SK-N-MC (cell line): ENCODE data around the gene CALR3.
"Not testable (repeated sequence)": the region's sequence is repeated elsewhere in the genome, so short reads cannot be mapped to it uniquely, and the experiment has no call there.

ENCODE experiments used
- DNase-seq: peaks from one replicate; pipeline ENCODE4 v3.0.0-alpha.2; 2011; ENCODE audit warnings: low read depth, low spot score
- H3K27ac ChIP-seq: fragments of 200-600 bp; sonication (generic); 2 replicates; pipeline ENCODE4 v1.5.1; 2016; ENCODE audit warnings: mixed run types
- H3K36me3 ChIP-seq: fragments of 200-600 bp; sonication (generic); 2 replicates; pipeline ENCODE4 v1.6.1; 2017; ENCODE audit warnings: antibody characterized with exemption, low read length, mixed read lengths; ENCODE audit not compliant: insufficient read depth
- H3K4me3 ChIP-seq: fragments of 200-600 bp; sonication (generic); 2 replicates; pipeline ENCODE4 v1.5.1; 2016
- H3K9ac ChIP-seq: fragments of 200-600 bp; sonication (generic); 2 replicates; pipeline ENCODE4 v1.8.0; 2017; ENCODE audit warnings: mixed run types, mixed read lengths; ENCODE audit not compliant: insufficient read length
- H3K9me3 ChIP-seq: fragments of 200-600 bp; sonication (generic); 2 replicates; pipeline ENCODE4 v1.6.1; 2017; ENCODE audit warnings: low read depth, mild to moderate bottlenecking, antibody characterized with exemption, low read length, moderate library complexity, mixed read lengths
- EZH2 ChIP-seq: fragments of 200-600 bp; sonication (generic); IDR thresholded peaks from one replicate; pipeline ENCODE4 v1.6.1; 2017; ENCODE audit warnings: antibody characterized with exemption
- FOXP2 ChIP-seq: optimal IDR thresholded peaks from 2 replicates; pipeline ENCODE3; 2011; ENCODE audit warnings: mild to moderate bottlenecking, moderate library complexity; ENCODE audit not compliant: insufficient read depth; ENCODE audit errors: extremely low read length, control extremely low read depth
- POLR2AphosphoS5 ChIP-seq: IDR thresholded peaks from 2 replicates; pipeline ENCODE4 v1.6.1; 2012; ENCODE audit warnings: mild to moderate bottlenecking, low read depth, low read length, borderline replicate concordance

CALR3 gene

GRCh38 chr19:16482745-16483144, 13.2 kb downstream of the CALR3 start:
- Histone ChIP-seq H3K9me3 (no peaks in the 10 kb centered on the region), H3K4me3 (no peak overlapping the region), H3K9ac (no peak overlapping the region), H3K27ac (no peak overlapping the region), H3K36me3 (no peaks in the 10 kb centered on the region)
- TF ChIP-seq POLR2AphosphoS5 (no peak), FOXP2 (no peak), EZH2 (no peak)
- no peak for DNase-seq

- Histone ChIP-seq H3K9ac (no peak overlapping the region), H3K4me3 (no peak overlapping the region), H3K27ac (no peak overlapping the region), H3K36me3 (no peaks in the 10 kb centered on the region), H3K9me3 (no peaks in the 10 kb centered on the region)
- TF ChIP-seq POLR2AphosphoS5 (no peak), EZH2 (no peak), FOXP2 (no peak)
- no peak for DNase-seq
Observed at GRCh38 chr19:16477311-16477710, 18.7 kb downstream of the CALR3 start.

GRCh38 chr19:16476401-16476800, 19.6 kb downstream of the CALR3 start:
- Histone ChIP-seq H3K9me3 (no peaks in the 10 kb centered on the region), H3K9ac (no peak overlapping the region), H3K27ac (no peak overlapping the region), H3K36me3 (no peaks in the 10 kb centered on the region), H3K4me3 (no peak overlapping the region)
- TF ChIP-seq POLR2AphosphoS5 = no peak
- no peak for TF ChIP-seq FOXP2
- no peak for TF ChIP-seq EZH2
- DNase-seq = no peak

- no peak for DNase-seq
- Histone ChIP-seq H3K4me3 (no peak overlapping the region), H3K9me3 (no peaks in the 10 kb centered on the region), H3K9ac (no peak overlapping the region), H3K27ac (no peak overlapping the region), H3K36me3 (no peaks in the 10 kb centered on the region)
- TF ChIP-seq FOXP2 (no peak), POLR2AphosphoS5 (no peak), EZH2 (no peak)
Observed at GRCh38 chr19:16473875-16474392, 22.0 kb downstream of the CALR3 start.

GRCh38 chr19:16472992-16473391, 23.0 kb downstream of the CALR3 start:
- no peak overlapping the region for H3K27ac ChIP-seq
- TF ChIP-seq FOXP2 = no peak
- no peak for TF ChIP-seq EZH2
- TF ChIP-seq POLR2AphosphoS5 = no peak
- no peak overlapping the region for H3K9ac ChIP-seq
- no peaks in the 10 kb centered on the region for H3K9me3 ChIP-seq
- no peak for DNase-seq
- H3K36me3 ChIP-seq = no peaks in the 10 kb centered on the region
- no peak overlapping the region for H3K4me3 ChIP-seq

- H3K9ac ChIP-seq, H3K9me3 ChIP-seq, H3K27ac ChIP-seq, H3K36me3 ChIP-seq, DNase-seq: not testable (repeated sequence)
- peak overlapping the region; percentile 95 for H3K4me3 ChIP-seq
Observed at GRCh38 chr19:16472559-16472899, 23.4 kb downstream of the CALR3 start.

- Histone ChIP-seq H3K9ac (peak overlapping the region; percentile 85), H3K4me3 (peak overlapping the region; percentile 95), H3K36me3 (no peaks in the 10 kb centered on the region), H3K9me3 (no peaks in the 10 kb centered on the region), H3K27ac (0 out of 2 replicates have a peak overlapping the region, but pooled peaks have one; percentile 3)
- no peak for TF ChIP-seq POLR2AphosphoS5
- TF ChIP-seq FOXP2 = no peak
- DNase-seq = no peak
Observed at GRCh38 chr19:16470911-16471811, 24.8 kb downstream of the CALR3 start.

GRCh38 chr19:16470541-16470910, 25.4 kb downstream of the CALR3 start:
- peak overlapping the region; percentile 95 for H3K4me3 ChIP-seq
- H3K36me3 ChIP-seq = no peaks in the 10 kb centered on the region; the same call in 1 of the 2 replicates
- H3K9ac ChIP-seq = peak overlapping the region; percentile 85
- no peak overlapping the region for H3K27ac ChIP-seq
- TF ChIP-seq FOXP2 = no peak
- no peak for TF ChIP-seq EZH2
- no peak for TF ChIP-seq POLR2AphosphoS5
- no peaks in the 10 kb centered on the region for H3K9me3 ChIP-seq
- no peak for DNase-seq

GRCh38 chr19:16467581-16467980, 28.4 kb downstream of the CALR3 start:
- Histone ChIP-seq H3K36me3 (no peaks in the 10 kb centered on the region; the same call in 1 of the 2 replicates), H3K27ac (no peak overlapping the region), H3K9me3 (no peaks in the 10 kb centered on the region), H3K4me3 (no peak overlapping the region), H3K9ac (no peak overlapping the region)
- DNase-seq = no peak
- TF ChIP-seq POLR2AphosphoS5 (no peak), EZH2 (no peak), FOXP2 (no peak)

GRCh38 chr19:16466802-16467427, 29.1 kb downstream of the CALR3 start:
- DNase-seq, H3K4me3 ChIP-seq, H3K36me3 ChIP-seq, H3K27ac ChIP-seq, H3K9me3 ChIP-seq, H3K9ac ChIP-seq: not testable (repeated sequence)
